Measurements from ENCODE around the gene SH2D1B. TPM values are rescaled to one million over a fixed set of nuclear protein-coding genes. Genes with fewer than 3 reads are reported as not detected.

The SH2D1B gene
- total RNA-seq, 1 donor from 2014 or later, result 1.9 TPM

DNA sequence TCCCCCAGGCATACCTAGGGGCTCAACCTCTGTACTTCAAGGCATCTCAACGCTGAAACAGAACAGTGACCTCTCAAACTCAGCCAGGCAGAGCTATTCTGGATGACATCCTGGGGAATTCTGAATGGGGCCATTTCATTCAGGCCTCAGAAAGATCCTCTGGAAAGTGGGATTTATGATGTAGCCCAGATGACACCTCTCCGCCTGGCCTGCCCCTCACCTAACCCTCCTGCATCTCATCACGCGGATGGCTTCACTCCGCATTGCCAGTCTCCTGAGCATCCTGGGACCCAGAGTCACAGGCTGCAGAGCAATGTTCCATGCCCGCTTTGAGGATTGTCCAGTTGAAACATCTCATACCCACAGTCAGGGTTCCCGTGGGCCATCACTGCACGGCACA lies 36.5 kb downstream of the SH2D1B start:
- ATAC-seq, result no peak
- no peaks in the 10 kb centered on the region for H3K9me3 ChIP-seq
- no peaks in the 10 kb centered on the region for H3K36me3 ChIP-seq
- intact Hi-C loops (cut with DNase I), result no loop called here
- peaks cover 1% of the 10 kb centered on the region for H3K4me1 ChIP-seq
- H3K4me3 ChIP-seq, result no peak overlapping the region
- H3K27ac ChIP-seq, result no peak overlapping the region
- H3K27me3 ChIP-seq, result no peaks in the 10 kb centered on the region
- TF ChIP-seq, protein P1, sequence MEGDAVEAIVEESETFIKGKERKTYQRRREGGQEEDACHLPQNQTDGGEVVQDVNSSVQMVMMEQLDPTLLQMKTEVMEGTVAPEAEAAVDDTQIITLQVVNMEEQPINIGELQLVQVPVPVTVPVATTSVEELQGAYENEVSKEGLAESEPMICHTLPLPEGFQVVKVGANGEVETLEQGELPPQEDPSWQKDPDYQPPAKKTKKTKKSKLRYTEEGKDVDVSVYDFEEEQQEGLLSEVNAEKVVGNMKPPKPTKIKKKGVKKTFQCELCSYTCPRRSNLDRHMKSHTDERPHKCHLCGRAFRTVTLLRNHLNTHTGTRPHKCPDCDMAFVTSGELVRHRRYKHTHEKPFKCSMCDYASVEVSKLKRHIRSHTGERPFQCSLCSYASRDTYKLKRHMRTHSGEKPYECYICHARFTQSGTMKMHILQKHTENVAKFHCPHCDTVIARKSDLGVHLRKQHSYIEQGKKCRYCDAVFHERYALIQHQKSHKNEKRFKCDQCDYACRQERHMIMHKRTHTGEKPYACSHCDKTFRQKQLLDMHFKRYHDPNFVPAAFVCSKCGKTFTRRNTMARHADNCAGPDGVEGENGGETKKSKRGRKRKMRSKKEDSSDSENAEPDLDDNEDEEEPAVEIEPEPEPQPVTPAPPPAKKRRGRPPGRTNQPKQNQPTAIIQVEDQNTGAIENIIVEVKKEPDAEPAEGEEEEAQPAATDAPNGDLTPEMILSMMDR (IDR thresholded peaks at IDR 0.05), result no peak
- DNase-seq, result no peak

DNA sequence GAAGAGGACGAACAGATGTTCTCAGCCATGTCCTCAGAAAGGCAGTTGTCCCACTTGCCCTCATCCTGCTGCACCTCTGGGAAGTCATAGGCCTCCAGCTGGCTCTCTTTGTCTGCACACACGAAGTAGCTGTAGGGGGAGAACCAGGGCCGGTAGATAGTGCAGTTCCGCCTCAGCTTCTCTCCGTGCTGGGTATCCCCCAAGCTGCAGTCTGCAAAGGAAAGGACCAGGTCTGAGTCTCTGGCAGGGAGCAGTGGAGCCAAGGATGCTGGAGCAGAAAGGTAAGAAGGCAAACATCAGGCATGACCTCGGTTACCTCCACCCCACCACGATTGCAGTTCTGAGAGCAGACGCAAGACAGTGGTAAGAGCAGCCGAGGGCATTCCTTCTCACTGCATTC lies 37.5 kb downstream of the SH2D1B start:
- Histone ChIP-seq H3K9me3 (no peaks in the 10 kb centered on the region), H3K4me3 (no peak overlapping the region), H3K4me1 (no peaks in the 10 kb centered on the region), H3K27ac (no peak overlapping the region), H3K36me3 (no peaks in the 10 kb centered on the region), H3K27me3 (no peaks in the 10 kb centered on the region)
- no peak for DNase-seq
- no peak for ATAC-seq
- intact Hi-C loops (cut with DNase I), result no loop called here
- TF ChIP-seq, protein P1 (IDR thresholded peaks at IDR 0.05), result no peak

DNA sequence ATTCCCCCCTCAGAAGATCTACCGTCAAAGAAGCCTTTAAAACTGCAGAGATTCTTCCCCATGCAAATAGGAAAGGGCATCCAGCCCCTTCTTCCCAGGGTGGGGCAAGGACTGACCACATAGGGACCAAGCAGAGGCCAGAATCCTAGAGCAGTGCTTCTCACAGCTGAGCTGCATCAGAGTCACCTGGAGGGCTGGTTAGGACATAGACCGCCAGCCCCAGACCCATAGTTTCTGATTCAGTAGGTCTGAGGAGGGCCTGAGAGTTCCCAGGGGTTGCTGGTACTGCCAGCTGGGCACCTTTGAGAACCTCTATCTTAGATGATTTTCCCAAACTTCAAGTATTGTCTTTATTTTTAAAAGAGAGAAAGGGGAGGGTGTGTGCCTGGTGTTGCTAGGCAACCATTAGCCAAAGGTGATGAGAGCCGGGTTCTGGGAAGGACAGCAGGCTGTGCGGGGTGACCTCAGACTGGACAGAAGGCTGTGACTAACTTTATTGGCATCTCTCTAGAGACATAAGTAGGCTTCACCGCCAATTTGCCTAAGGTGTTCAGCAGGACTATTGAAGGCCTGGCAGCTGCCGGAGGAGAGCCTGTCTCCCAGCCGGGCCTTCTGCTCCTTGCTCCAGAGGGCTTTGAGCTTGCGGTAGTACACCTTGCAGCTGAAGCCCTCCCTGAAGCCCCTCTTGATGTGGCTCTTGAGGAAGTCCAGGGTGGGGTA lies 38.2 kb downstream of the SH2D1B start:
- intact Hi-C loops (cut with DNase I), result no loop called here
- Histone ChIP-seq H3K4me3 (no peak overlapping the region), H3K9me3 (no peaks in the 10 kb centered on the region), H3K27me3 (no peaks in the 10 kb centered on the region), H3K27ac (no peak overlapping the region), H3K36me3 (no peaks in the 10 kb centered on the region), H3K4me1 (no peaks in the 10 kb centered on the region)
- ATAC-seq (peak; percentile 87), DNase-seq (peak; percentile 69)
- TF ChIP-seq, protein P1 (IDR thresholded peaks at IDR 0.05), result no peak

DNA sequence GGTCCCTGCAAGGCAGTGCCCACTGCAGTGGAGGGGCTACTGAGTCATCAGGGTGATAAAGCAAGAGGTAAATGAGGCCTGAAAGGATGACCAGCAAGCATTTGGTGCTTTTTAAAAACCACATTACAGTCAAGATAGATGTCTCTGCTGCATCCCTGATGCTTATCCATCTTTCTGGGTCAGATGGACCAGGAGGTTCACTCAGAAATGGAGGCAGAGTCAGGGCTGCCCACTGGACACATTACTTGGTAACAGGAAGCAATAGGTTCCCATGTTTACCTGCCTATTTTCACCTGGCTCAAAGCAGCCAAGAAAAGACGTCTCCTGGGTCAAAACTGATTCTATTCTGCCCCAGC lies 38.9 kb downstream of the SH2D1B start:
- H3K36me3 ChIP-seq, result no peaks in the 10 kb centered on the region
- H3K27ac ChIP-seq, result no peak overlapping the region
- TF ChIP-seq, protein P1 (IDR thresholded peaks at IDR 0.05), result no peak
- no peaks in the 10 kb centered on the region for H3K9me3 ChIP-seq
- ATAC-seq (no peak), DNase-seq (no peak)
- intact Hi-C loops (cut with DNase I), result no loop called here
- no peaks in the 10 kb centered on the region for H3K4me1 ChIP-seq
- H3K27me3 ChIP-seq, result no peaks in the 10 kb centered on the region
- no peak overlapping the region for H3K4me3 ChIP-seq

DNA sequence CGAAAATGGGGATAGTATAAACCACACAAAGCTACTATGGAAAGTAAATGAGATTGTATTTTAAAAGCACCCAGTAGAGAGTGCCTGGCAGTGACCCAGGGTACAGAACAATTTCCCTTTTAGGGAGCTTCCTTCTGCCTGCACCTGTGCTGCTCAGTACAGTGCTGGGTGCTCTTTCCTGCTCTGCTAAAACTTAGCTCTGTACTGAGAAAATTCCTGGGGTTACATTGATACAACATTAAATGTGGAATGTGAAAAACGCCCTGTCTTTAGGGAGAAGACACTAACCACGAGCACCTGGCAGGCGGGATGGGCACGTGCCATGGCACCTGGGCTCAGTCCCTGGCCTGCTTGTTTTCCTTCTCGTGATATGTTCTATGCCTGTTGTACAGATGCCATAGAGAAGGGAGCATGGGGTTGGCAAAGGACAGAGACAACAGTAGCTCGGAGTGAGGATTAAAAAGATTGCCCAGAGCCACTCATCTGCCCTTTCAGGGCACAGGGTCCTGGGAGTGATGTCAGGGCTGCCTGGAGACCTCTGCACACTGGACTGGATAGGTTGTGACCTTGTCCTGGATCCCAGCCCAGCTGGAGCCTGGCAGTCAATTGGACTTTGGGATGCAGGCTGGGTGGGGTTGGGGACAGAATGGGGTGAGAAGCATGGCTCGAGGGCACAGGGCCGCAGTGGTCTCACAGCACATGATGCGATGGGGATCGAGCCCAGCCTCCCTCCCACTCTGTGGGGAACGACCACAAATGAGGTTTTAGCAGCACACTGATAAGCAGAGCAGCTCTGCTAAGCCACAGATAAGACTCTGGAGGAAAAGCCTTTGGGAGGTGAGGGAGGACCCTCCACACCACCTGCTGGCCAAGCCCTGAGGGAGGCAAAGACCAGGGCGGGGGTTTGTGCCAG lies 39.5 kb downstream of the SH2D1B start:
- H3K27ac ChIP-seq, result no peak overlapping the region
- H3K27me3 ChIP-seq, result no peaks in the 10 kb centered on the region
- H3K4me1 ChIP-seq, result no peaks in the 10 kb centered on the region
- H3K36me3 ChIP-seq, result no peaks in the 10 kb centered on the region
- no peaks in the 10 kb centered on the region for H3K9me3 ChIP-seq
- ATAC-seq (no peak), DNase-seq (no peak)
- TF ChIP-seq, protein P1 (IDR thresholded peaks at IDR 0.05), result no peak
- intact Hi-C loops (cut with DNase I), result no loop called here
- no peak overlapping the region for H3K4me3 ChIP-seq

All from upper lobe of right lung (tissue), 1 donor.